Endothelial cell of umbilical vein (primary cell): ENCODE results near the gene THTPA. TPM values are rescaled to one million over a fixed set of nuclear protein-coding genes. Genes with fewer than 3 reads are reported as not detected.

Source experiments
- BruUV-seq: library from RNA; stranded (reverse); fragments of 400-500 nt; replicated peaks from 2 replicates; lab custom pipeline; 2021; lab: Mats Ljungman, UMichigan
- CTCF ChIA-PET: fragments of 300-600, 350-600 bp; sonication (Branson Sonifier 250); formaldehyde crosslinking; loops from one replicate; lab custom pipeline; 2021; ENCODE audit warnings: antibody characterized with exemption, inconsistent platforms; lab: Charles Lee
- POLR2A ChIA-PET: fragments of 300-600, 350-600 bp; sonication (Branson Sonifier 250); formaldehyde crosslinking; loops from one replicate; lab custom pipeline; 2021; ENCODE audit warnings: antibody characterized with exemption, inconsistent platforms; lab: Charles Lee
- DNase-seq: peaks from one replicate; pipeline ENCODE4 v3.0.0-alpha.2; 2011; ENCODE audit warnings: low read depth, low spot score
- FAIRE-seq: peaks from 2 replicates; lab custom pipeline; 2011; peaks lifted over from hg19 to GRCh38; lab: Jason Lieb, UNC
- H2AFZ ChIP-seq: 2 replicates; pipeline ENCODE4 v1.6.0; 2012; ENCODE audit warnings: low read depth, low read length, control low read depth, inconsistent platforms
- H3K27ac ChIP-seq: 2 replicates; pipeline ENCODE4 v1.5.1; 2011; ENCODE audit warnings: low read depth, mild to moderate bottlenecking, control low read depth, low read length, moderate library complexity; ENCODE audit not compliant: insufficient read depth
- H3K27me3 ChIP-seq, 2 experiments: 2 replicates each; pipeline versions ENCODE4 v1.6.0 to v1.6.1; 2011; ENCODE audit warnings: low read length in 2 of 2, mixed read lengths in 1 of 2; ENCODE audit not compliant: control insufficient read depth in 2 of 2, insufficient read depth in 2 of 2
- H3K36me3 ChIP-seq, 2 experiments: 2 replicates in 1 of 2; 3 replicates in 1 of 2; pipeline ENCODE4 v1.5.1; 2011; ENCODE audit warnings: low read length in 2 of 2, mild to moderate bottlenecking in 1 of 2, moderate library complexity in 1 of 2; ENCODE audit not compliant: control insufficient read depth in 2 of 2, insufficient read depth in 2 of 2; ENCODE audit errors: extremely low read depth in 1 of 2
- H3K4me1 ChIP-seq: 3 replicates; pipeline ENCODE4 v1.5.1; 2011; ENCODE audit warnings: mild to moderate bottlenecking, low read length; ENCODE audit not compliant: control insufficient read depth, insufficient read depth; ENCODE audit errors: extremely low read depth
- H3K4me2 ChIP-seq: 2 replicates; pipeline ENCODE4 v1.6.1; 2011; ENCODE audit warnings: low read length, control low read depth, mixed read lengths; ENCODE audit not compliant: insufficient read depth
- H3K4me3 ChIP-seq, 3 experiments: fragments of 200-600 bp in 1 of 3; sonication (generic), shearing (Covaris generic) in 1 of 3; replicated peaks in 1 of 3; 2 replicates each; pipeline ENCODE4 v1.5.1; 2011 to 2016; ENCODE audit warnings: control low read depth in 3 of 3, low read length in 3 of 3, mild to moderate bottlenecking in 2 of 3, inconsistent platforms in 1 of 3, low read depth in 1 of 3, moderate library complexity in 1 of 3; ENCODE audit not compliant: insufficient read depth in 1 of 3
- H3K79me2 ChIP-seq: 2 replicates; pipeline ENCODE4 v1.6.0; 2012; ENCODE audit warnings: low read length, inconsistent platforms; ENCODE audit not compliant: control insufficient read depth, insufficient read depth
- H3K9ac ChIP-seq: replicated peaks from 2 replicates; pipeline ENCODE3; 2011; ENCODE audit warnings: low read length, control low read depth; ENCODE audit not compliant: insufficient read depth; ENCODE audit errors: extremely low read depth
- H3K9me1 ChIP-seq: replicated peaks from 3 replicates; pipeline ENCODE4 v1.6.0; 2011; ENCODE audit warnings: mild to moderate bottlenecking, low read length; ENCODE audit not compliant: control insufficient read depth, insufficient read depth; ENCODE audit errors: extremely low read depth
- H3K9me3 ChIP-seq: replicated peaks from 2 replicates; pipeline ENCODE4 v1.5.1; 2012; ENCODE audit warnings: low read length, inconsistent platforms; ENCODE audit not compliant: control insufficient read depth, insufficient read depth
- H4K20me1 ChIP-seq: replicated peaks from 2 replicates; pipeline ENCODE3; 2011; ENCODE audit warnings: mild to moderate bottlenecking, low read length; ENCODE audit not compliant: control insufficient read depth, insufficient read depth; ENCODE audit errors: extremely low read depth
- EZH2 ChIP-seq: IDR thresholded peaks from 2 replicates; pipeline ENCODE4 v1.6.1; 2012; ENCODE audit warnings: borderline replicate concordance, low read depth, mild to moderate bottlenecking, moderate library complexity, low read length, inconsistent platforms; ENCODE audit not compliant: severe bottlenecking
- FOS ChIP-seq: IDR thresholded peaks from 2 replicates; pipeline ENCODE4 v1.6.1; 2011; ENCODE audit warnings: mild to moderate bottlenecking, low read length, moderate library complexity, borderline replicate concordance; ENCODE audit not compliant: insufficient read depth
- GATA2 ChIP-seq: IDR thresholded peaks from 2 replicates; pipeline ENCODE4 v1.7.0; 2011; ENCODE audit warnings: low read depth, mild to moderate bottlenecking, moderate library complexity, mixed read lengths, low read length; ENCODE audit not compliant: insufficient read length, insufficient read depth
- JUN ChIP-seq: IDR thresholded peaks from 2 replicates; pipeline ENCODE4 v1.6.1; 2011; ENCODE audit warnings: borderline replicate concordance, low read depth; ENCODE audit not compliant: insufficient read length, insufficient read depth
- MYC ChIP-seq: IDR thresholded peaks from one replicate; pipeline ENCODE4 v1.6.1; 2011; ENCODE audit warnings: mild to moderate bottlenecking, low read depth, low read length
- POLR2A ChIP-seq: IDR thresholded peaks from 2 replicates; pipeline ENCODE4 v1.6.1; 2012; ENCODE audit warnings: low read depth, mild to moderate bottlenecking, control low read depth, low read length
- POLR2AphosphoS5 ChIP-seq: IDR thresholded peaks from 2 replicates; pipeline ENCODE4 v1.6.1; 2012; ENCODE audit warnings: low read depth, mild to moderate bottlenecking, control low read depth, low read length, moderate library complexity; ENCODE audit not compliant: insufficient read depth
- dilution Hi-C: fragments of 300-500 bp; cut with MboI; formaldehyde crosslinking; loops from one replicate; pipeline ENCODE4 v1.15.0; 2019; ENCODE audit warnings: low sequenced_read_pairs; ENCODE audit not compliant: extremely low pct_ligation_motif_present
- intact Hi-C: fragments of 100-400 bp; cut with micrococcal nuclease; formaldehyde crosslinking; loops from one replicate; pipeline ENCODE4 v1.10.0; 2022
- polyA plus RNA-seq, 4 experiments: library from polyadenylated mRNA; depleted of rRNA in 3 of 4; stranded (reverse) in 3 of 4; unstranded in 1 of 4; fragments of >200 nt; gene quantifications; 2 replicates each; pipeline versions ENCODE4 v1.2.1 to v1.2.3, GENCODE V29; 2011 to 2012; ENCODE audit warnings: missing spikeins in 1 of 4
- total RNA-seq: library from RNA; stranded (reverse); gene quantifications from 2 replicates; pipeline ENCODE4 v1.2.3, GENCODE V29; 2021
- TF ChIP-seq, protein P1 (sequence below): IDR thresholded peaks from 2 replicates; pipeline ENCODE4 v1.6.1; 2011; ENCODE audit not compliant: insufficient read depth, insufficient read length
- TF ChIP-seq, protein P2 (sequence below), 2 donors: IDR thresholded peaks; 1 replicate in 1 of 2; 2 replicates in 1 of 2; pipeline ENCODE4 v1.5.1; 2011; ENCODE audit warnings: low read length in 2 of 2, mild to moderate bottlenecking in 2 of 2, moderate library complexity in 2 of 2, control low read depth in 1 of 2, inconsistent platforms in 1 of 2, low read depth in 1 of 2; ENCODE audit not compliant: insufficient read depth in 1 of 2; ENCODE audit errors: extremely low read depth in 1 of 2

THTPA gene
- total and polyA plus RNA-seq, 2 donors (not counting 3 experiments of a cell fraction or from before 2014, with no cell fraction given): 10.8 to 12.5 TPM

DNA sequence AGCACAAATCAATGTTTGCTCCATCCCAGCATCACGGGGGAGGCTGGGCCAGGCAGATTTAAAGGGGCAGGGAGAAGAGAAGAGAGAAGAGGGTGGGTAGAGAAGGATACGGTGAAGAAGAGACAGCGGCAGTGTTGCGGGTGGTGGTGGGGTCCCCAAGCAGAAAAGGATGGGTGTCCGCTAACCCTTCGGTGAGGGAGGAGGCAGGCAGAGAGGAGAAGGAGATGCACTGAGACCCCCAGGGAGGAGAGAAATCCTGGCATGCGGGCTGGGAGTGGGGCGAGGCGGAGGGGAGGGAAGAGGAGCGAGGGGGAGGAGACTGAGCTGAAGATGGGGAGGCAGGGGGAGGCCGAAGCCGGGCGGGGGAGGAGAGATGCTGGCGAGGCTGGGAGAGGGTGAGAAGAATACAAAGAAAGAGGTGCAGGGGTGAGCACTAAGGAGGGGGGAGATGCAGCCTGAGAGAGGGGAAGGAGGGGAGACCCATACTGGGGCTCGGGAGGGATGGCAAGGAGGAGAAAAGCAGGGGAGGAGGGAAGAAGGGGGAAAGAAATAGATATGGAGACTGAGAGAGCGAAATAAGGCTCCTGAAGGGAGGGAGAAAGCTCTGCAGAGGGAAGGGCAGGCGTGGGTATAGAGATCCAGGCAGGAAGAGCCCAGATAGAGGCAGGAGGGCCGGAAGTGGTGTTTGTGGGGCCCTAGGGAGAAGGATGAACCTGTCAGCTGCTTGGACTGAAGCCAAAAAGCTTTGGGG lies 22.7 kb downstream of the THTPA start, which contains the start of gene JPH4:
Gene JPH4, minus strand, starts transcription at position 231 of the 751 bp plus-strand sequence. CDS start 1,337 bp downstream, outside the sequence.
- POLR2A ChIA-PET: no interaction called here
- dilution Hi-C loops (no loop called here), intact Hi-C loops (no loop called here)
- Histone ChIP-seq H4K20me1 (no peaks in the 10 kb centered on the region), H3K9ac (no peak within 1 kb of the TSS), H3K27me3 (peaks cover 34 to 49% of the 10 kb centered on the region in 2 experiments), H3K9me3 (no peaks in the 10 kb centered on the region), H2AFZ (no peak within 1 kb of the TSS), H3K4me3 (no peak within 1 kb of the TSS), H3K4me2 (no peak within 1 kb of the TSS), H3K79me2 (no peaks in the 10 kb centered on the region), H3K36me3 (no peaks in the 10 kb centered on the region), H3K4me1 (no peaks in the 10 kb centered on the region), H3K9me1 (no peaks in the 10 kb centered on the region), H3K27ac (no peak within 1 kb of the TSS)
- TF ChIP-seq EZH2 (peak; percentile 19), POLR2AphosphoS5 (no peak), FOS (no peak)
- no TSS peak for BruUV-seq
- CTCF ChIA-PET: interaction anchor here (2.1 kb wide), 1 partner anchor 10 kb away, joined by 5 read pairs; no protein-coding TSS in a partner anchor
- DNase-seq (no peak), FAIRE-seq (no peak)

DNA sequence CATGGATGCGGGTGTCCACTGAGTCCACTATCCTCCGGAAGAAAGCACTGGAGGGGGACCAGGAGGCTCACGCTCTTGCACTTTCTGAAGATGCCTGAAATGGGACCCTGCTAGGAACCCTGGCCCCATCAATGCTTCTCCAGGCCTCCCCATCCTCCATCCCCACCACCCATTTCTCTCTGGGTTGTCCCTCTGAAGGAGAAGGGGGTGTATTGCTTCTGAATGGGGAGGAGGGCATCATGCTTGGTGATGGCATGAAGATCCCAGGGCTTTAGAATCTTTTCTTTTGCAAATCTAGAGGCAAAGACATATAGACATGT lies 23.2 kb downstream of the THTPA start:
- ChIA-PET POLR2A (no interaction called here), CTCF (interaction anchor here (2.1 kb wide), 1 partner anchor 10 kb away, joined by 5 read pairs; no protein-coding TSS in a partner anchor)
- dilution Hi-C loops: no loop called here
- Histone ChIP-seq H3K9me3 (no peaks in the 10 kb centered on the region), H3K27me3 (peaks cover 34 to 49% of the 10 kb centered on the region in 2 experiments), H3K4me2 (no peak overlapping the region), H4K20me1 (no peaks in the 10 kb centered on the region), H3K4me1 (no peaks in the 10 kb centered on the region), H3K79me2 (no peaks in the 10 kb centered on the region), H3K36me3 (no peaks in the 10 kb centered on the region), H3K9me1 (no peaks in the 10 kb centered on the region), H3K9ac (no peak overlapping the region), H3K27ac (no peak overlapping the region), H3K4me3 (no peak overlapping the region), H2AFZ (no peak overlapping the region)
- no peak for FAIRE-seq
- DNase-seq: no peak
- BruUV-seq: no TSS peak
- intact Hi-C loops: no loop called here
- TF ChIP-seq EZH2 (no peak), MYC (no peak), POLR2A (no peak), POLR2AphosphoS5 (no peak), JUN (no peak), FOS (no peak), GATA2 (no peak)
- TF ChIP-seq, protein P1, sequence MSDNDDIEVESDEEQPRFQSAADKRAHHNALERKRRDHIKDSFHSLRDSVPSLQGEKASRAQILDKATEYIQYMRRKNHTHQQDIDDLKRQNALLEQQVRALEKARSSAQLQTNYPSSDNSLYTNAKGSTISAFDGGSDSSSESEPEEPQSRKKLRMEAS: no peak
- TF ChIP-seq, protein P2, sequence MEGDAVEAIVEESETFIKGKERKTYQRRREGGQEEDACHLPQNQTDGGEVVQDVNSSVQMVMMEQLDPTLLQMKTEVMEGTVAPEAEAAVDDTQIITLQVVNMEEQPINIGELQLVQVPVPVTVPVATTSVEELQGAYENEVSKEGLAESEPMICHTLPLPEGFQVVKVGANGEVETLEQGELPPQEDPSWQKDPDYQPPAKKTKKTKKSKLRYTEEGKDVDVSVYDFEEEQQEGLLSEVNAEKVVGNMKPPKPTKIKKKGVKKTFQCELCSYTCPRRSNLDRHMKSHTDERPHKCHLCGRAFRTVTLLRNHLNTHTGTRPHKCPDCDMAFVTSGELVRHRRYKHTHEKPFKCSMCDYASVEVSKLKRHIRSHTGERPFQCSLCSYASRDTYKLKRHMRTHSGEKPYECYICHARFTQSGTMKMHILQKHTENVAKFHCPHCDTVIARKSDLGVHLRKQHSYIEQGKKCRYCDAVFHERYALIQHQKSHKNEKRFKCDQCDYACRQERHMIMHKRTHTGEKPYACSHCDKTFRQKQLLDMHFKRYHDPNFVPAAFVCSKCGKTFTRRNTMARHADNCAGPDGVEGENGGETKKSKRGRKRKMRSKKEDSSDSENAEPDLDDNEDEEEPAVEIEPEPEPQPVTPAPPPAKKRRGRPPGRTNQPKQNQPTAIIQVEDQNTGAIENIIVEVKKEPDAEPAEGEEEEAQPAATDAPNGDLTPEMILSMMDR (IDR thresholded peaks at IDR 0.05; ENCODE audit: extremely low read depth in 1 of 2, insufficient read depth in 1 of 2, low read depth in 1 of 2, low read length in 2 of 2): no peak
